H1 (cell line): ENCODE results near the gene PSD2. TPM values are rescaled to one million over a fixed set of nuclear protein-coding genes. Genes with fewer than 3 reads are reported as not detected.
A peak's percentile ranks its signal among the peaks of the same experiment; 100 is the strongest.

Experiments
- CTCF ChIA-PET: fragments of 300-600 bp; sonication (Branson Sonifier 250); formaldehyde crosslinking; loops from one replicate; lab custom pipeline; 2021; ENCODE audit not compliant: partially characterized antibody; lab: Charles Lee
- POLR2A ChIA-PET: fragments of 300-600 bp; sonication (Branson Sonifier 250); formaldehyde crosslinking; loops from one replicate; lab custom pipeline; 2021; ENCODE audit warnings: inconsistent platforms; ENCODE audit not compliant: partially characterized antibody; lab: Charles Lee
- DNase-seq, 2 experiments: peaks; one replicate each; pipeline versions ENCODE4 v3.0.0 to v3.0.0-alpha.2; 2010 to 2022; ENCODE audit warnings: low spot score in 2 of 2, low read depth in 1 of 2, mixed read lengths in 1 of 2
- FAIRE-seq: peaks from 2 replicates; lab custom pipeline; 2011; peaks lifted over from hg19 to GRCh38; lab: Jason Lieb, UNC
- H2AFZ ChIP-seq: 2 replicates; pipeline ENCODE4 v1.8.1; 2012; ENCODE audit warnings: low read length, inconsistent platforms
- H2AK5ac ChIP-seq: 2 replicates; pipeline ENCODE4 v1.6.1; 2013; ENCODE audit warnings: low read depth, low read length
- H2BK120ac ChIP-seq: replicated peaks from 2 replicates; pipeline ENCODE3; 2013; ENCODE audit warnings: low read depth, low read length, inconsistent platforms
- H2BK12ac ChIP-seq: 2 replicates; pipeline ENCODE4 v1.6.1; 2013; ENCODE audit warnings: low read depth, low read length
- H2BK15ac ChIP-seq: 2 replicates; pipeline ENCODE4 v1.6.1; 2013; ENCODE audit warnings: low read length
- H2BK20ac ChIP-seq: 2 replicates; pipeline ENCODE4 v1.6.1; 2013; ENCODE audit warnings: low read length
- H2BK5ac ChIP-seq: 2 replicates; pipeline ENCODE4 v1.6.1; 2013; ENCODE audit warnings: low read depth, low read length
- H3K14ac ChIP-seq: 2 replicates; pipeline ENCODE4 v1.6.1; 2013; ENCODE audit warnings: inconsistent platforms; ENCODE audit not compliant: insufficient read length
- H3K18ac ChIP-seq: 2 replicates; pipeline ENCODE4 v1.6.1; 2013; ENCODE audit warnings: low read length; ENCODE audit errors: extremely low read depth
- H3K23ac ChIP-seq: 2 replicates; pipeline ENCODE4 v1.6.1; 2013; ENCODE audit warnings: inconsistent platforms; ENCODE audit not compliant: insufficient read length
- H3K23me2 ChIP-seq: 2 replicates; pipeline ENCODE4 v1.6.1; 2013; ENCODE audit warnings: low read depth, low read length
- H3K27ac ChIP-seq: 2 replicates; pipeline ENCODE4 v1.6.1; 2011; ENCODE audit warnings: low read depth, low read length, inconsistent platforms
- H3K27me3 ChIP-seq, 4 experiments: replicated peaks in 1 of 4; 1 replicate in 1 of 4; 2 replicates in 3 of 4; pipeline versions ENCODE4 v1.6.1 to v1.8.1; 2011 to 2013; ENCODE audit warnings: low read length in 3 of 4, mild to moderate bottlenecking in 3 of 4, inconsistent platforms in 2 of 4, mixed read lengths in 2 of 4, moderate library complexity in 1 of 4; ENCODE audit not compliant: control insufficient read depth in 3 of 4, insufficient read depth in 3 of 4; ENCODE audit errors: extremely low read depth in 1 of 4
- H3K36me3 ChIP-seq, 4 experiments: 2 replicates each; pipeline versions ENCODE4 v1.6.1 to v1.8.1; 2011 to 2013; ENCODE audit warnings: mild to moderate bottlenecking in 4 of 4, low read length in 3 of 4, moderate library complexity in 2 of 4, control low read depth in 1 of 4, inconsistent platforms in 1 of 4; ENCODE audit not compliant: insufficient read depth in 4 of 4, control insufficient read depth in 2 of 4
- H3K4ac ChIP-seq: replicated peaks from 2 replicates; pipeline ENCODE3; 2013; ENCODE audit warnings: low read length, low read depth, mixed read lengths, inconsistent platforms; ENCODE audit not compliant: insufficient read length
- H3K4me1 ChIP-seq, 4 experiments: replicated peaks in 1 of 4; 1 replicate in 1 of 4; 2 replicates in 3 of 4; pipeline versions ENCODE4 v1.6.1 to v1.8.1; 2011 to 2013; ENCODE audit warnings: low read length in 3 of 4, inconsistent platforms in 2 of 4, mixed read lengths in 1 of 4; ENCODE audit not compliant: insufficient read depth in 4 of 4, control insufficient read depth in 3 of 4
- H3K4me2 ChIP-seq, 2 experiments: 2 replicates each; pipeline versions ENCODE4 v1.6.1 to v1.8.1; 2011 to 2013; ENCODE audit warnings: low read depth in 2 of 2, low read length in 2 of 2, control low read depth in 1 of 2, inconsistent platforms in 1 of 2, mild to moderate bottlenecking in 1 of 2; ENCODE audit not compliant: insufficient read depth in 1 of 2
- H3K4me3 ChIP-seq, 4 experiments: fragments of 200-600, 300-600 bp in 1 of 4; sonication (generic), shearing (Covaris generic), sonication (Bioruptor Twin) in 1 of 4; 2 replicates each; pipeline versions ENCODE4 v1.5.1 to v1.8.1; 2011 to 2016; ENCODE audit warnings: low read length in 4 of 4, low read depth in 3 of 4, control low read depth in 2 of 4, inconsistent platforms in 2 of 4, mild to moderate bottlenecking in 2 of 4, mixed read lengths in 1 of 4, moderate library complexity in 1 of 4; ENCODE audit not compliant: insufficient read depth in 2 of 4; ENCODE audit errors: extremely low read depth in 1 of 4
- H3K56ac ChIP-seq: replicated peaks from 2 replicates; pipeline ENCODE3; 2013; ENCODE audit warnings: low read depth, mild to moderate bottlenecking, mixed read lengths, low read length, inconsistent platforms; ENCODE audit not compliant: insufficient read length
- H3K79me1 ChIP-seq: 2 replicates; pipeline ENCODE4 v1.6.1; 2013; ENCODE audit warnings: low read depth, low read length, control low read depth
- H3K79me2 ChIP-seq, 2 experiments: 2 replicates each; pipeline versions ENCODE4 v1.6.1 to v1.8.1; 2012 to 2013; ENCODE audit warnings: low read length in 2 of 2, mild to moderate bottlenecking in 2 of 2, inconsistent platforms in 1 of 2; ENCODE audit not compliant: insufficient read depth in 2 of 2, control insufficient read depth in 1 of 2
- H3K9ac ChIP-seq, 4 experiments: replicated peaks in 1 of 4; 1 replicate in 1 of 4; 2 replicates in 3 of 4; pipeline versions ENCODE4 v1.6.1 to v1.8.1; 2011 to 2013; ENCODE audit warnings: low read depth in 3 of 4, low read length in 3 of 4, control low read depth in 2 of 4, mild to moderate bottlenecking in 2 of 4, moderate library complexity in 2 of 4, inconsistent platforms in 1 of 4; ENCODE audit errors: extremely low read depth in 1 of 4
- H3K9me3 ChIP-seq, 2 experiments: 2 replicates each; pipeline versions ENCODE4 v1.6.1 to v1.8.1; 2012 to 2013; ENCODE audit warnings: mild to moderate bottlenecking in 2 of 2, moderate library complexity in 2 of 2, control low read depth in 1 of 2, inconsistent platforms in 1 of 2, low read depth in 1 of 2, low read length in 1 of 2, mixed read lengths in 1 of 2; ENCODE audit not compliant: insufficient read depth in 2 of 2
- H4K20me1 ChIP-seq, 2 experiments: replicated peaks in 1 of 2; 2 replicates each; pipeline versions ENCODE3 to v1.8.1; 2011 to 2013; ENCODE audit warnings: inconsistent platforms in 2 of 2, low read length in 2 of 2, mild to moderate bottlenecking in 1 of 2; ENCODE audit not compliant: insufficient read depth in 2 of 2, control insufficient read depth in 1 of 2
- H4K5ac ChIP-seq: 2 replicates; pipeline ENCODE4 v1.6.1; 2013; ENCODE audit warnings: low read length, low read depth, mixed read lengths, inconsistent platforms; ENCODE audit not compliant: insufficient read length
- H4K8ac ChIP-seq: 2 replicates; pipeline ENCODE4 v1.8.0; 2013; ENCODE audit warnings: mild to moderate bottlenecking, moderate library complexity, low read length, inconsistent platforms; ENCODE audit not compliant: insufficient read depth; ENCODE audit errors: extremely low read depth
- H4K91ac ChIP-seq: replicated peaks from 2 replicates; pipeline ENCODE3; 2013; ENCODE audit warnings: low read length, mixed read lengths, inconsistent platforms; ENCODE audit not compliant: insufficient read length
- BACH1 ChIP-seq: IDR thresholded peaks from 2 replicates; pipeline ENCODE4 v1.6.1; 2012; ENCODE audit warnings: low read length, improper control_type of control experiment
- CEBPB ChIP-seq: IDR thresholded peaks from 2 replicates; pipeline ENCODE4 v1.6.1; 2012; ENCODE audit warnings: low read depth, low read length
- EP300 ChIP-seq, 2 experiments: IDR thresholded peaks; 1 replicate in 1 of 2; 2 replicates in 1 of 2; pipeline ENCODE4 v1.6.1; 2011 to 2012; ENCODE audit warnings: low read depth in 2 of 2, low read length in 2 of 2, mild to moderate bottlenecking in 2 of 2, borderline replicate concordance in 1 of 2, inconsistent platforms in 1 of 2, moderate library complexity in 1 of 2
- KDM1A ChIP-seq: fragments of 200-600, 300-600 bp; sonication (generic); IDR thresholded peaks from 2 replicates; pipeline ENCODE4 v1.7.1; 2016; ENCODE audit warnings: mild to moderate bottlenecking, low read length, borderline replicate concordance
- MAFK ChIP-seq: IDR thresholded peaks from 2 replicates; pipeline ENCODE4 v1.6.1; 2012; ENCODE audit warnings: low read depth, mild to moderate bottlenecking, improper control_type of control experiment, low read length
- SIN3A ChIP-seq, 2 experiments: IDR thresholded peaks in 1 of 2; conservative IDR thresholded peaks in 1 of 2; 2 replicates each; pipeline ENCODE4 v1.6.1; 2011 to 2012; ENCODE audit warnings: low read length in 2 of 2, improper control_type of control experiment in 1 of 2, low read depth in 1 of 2, mild to moderate bottlenecking in 1 of 2
- SP2 ChIP-seq: IDR thresholded peaks from 2 replicates; pipeline ENCODE4 v1.6.1; 2012; ENCODE audit warnings: mild to moderate bottlenecking, low read length, inconsistent platforms
- TEAD4 ChIP-seq: IDR thresholded peaks from 2 replicates; pipeline ENCODE4 v1.6.1; 2012; ENCODE audit warnings: low read depth, low read length, inconsistent platforms, mixed read lengths
- WGBS, 2 experiments: shearing (Covaris generic) in 1 of 2; methylation state at CpG; one replicate each; pipeline versions ENCODE4 v1.1.6 to v1.1.7; 2013 to 2015; ENCODE audit warnings: low lambda C conversion rate in 2 of 2, mixed read lengths in 2 of 2, inconsistent platforms in 1 of 2, low coverage in 1 of 2, missing lambda C conversion rate in 1 of 2; ENCODE audit not compliant: insufficient replicate concordance in 2 of 2, insufficient coverage in 1 of 2, insufficient read length in 1 of 2; ENCODE audit errors: extremely low coverage in 1 of 2, missing lambda C conversion rate in 1 of 2; 5-methylcytosine and 5-hydroxymethylcytosine counted together
- polyA plus RNA-seq, 7 experiments: library from polyadenylated mRNA; depleted of rRNA in 3 of 7; stranded (reverse) in 5 of 7; unstranded in 2 of 7; fragments of >200 nt in 5 of 7; fragments of 200-250 nt in 2 of 7; gene quantifications; 1 replicate in 5 of 7; 2 replicates in 1 of 7; 4 replicates in 1 of 7; pipeline versions ENCODE4 v1.2.1 to v1.2.3, GENCODE V29; 2011 to 2013; ENCODE audit warnings: missing spikeins in 2 of 7, mixed read lengths in 2 of 7
- total RNA-seq: library from RNA; stranded (reverse); fragmentation: NEBNext Ultra II Directional; extraction: Animal tissue kit (Norgen Biotek cat#: 25700); gene quantifications from 2 replicates; pipeline ENCODE4 v1.2.1, GENCODE V29; 2021

The PSD2 gene
- total and polyA plus RNA-seq, 2 of the 8 experiments (the other 6 are each of a cell fraction or from before 2014, with no cell fraction given): 0.06 to 0.14 TPM

GRCh38 chr5:139746691-139747582 lies 48.7 kb upstream of the PSD2 start:
- CTCF ChIA-PET: interaction anchor here (0.7 to 8.4 kb wide), 12 partner anchors 11 to 222 kb away, joined by 3 to 81 read pairs (median 6); no protein-coding TSS in a partner anchor
- FAIRE-seq: peak; percentile 13
- TF ChIP-seq BACH1 (no peak), TEAD4 (peak; percentile 1; the same call in 1 of the 2 replicates), MAFK (no peak), KDM1A (no peak), SIN3A (conservative IDR thresholded peaks at IDR 0.05 in 1 of 2, IDR thresholded peaks at IDR 0.05 in 1 of 2; ENCODE audit: low read depth in 1 of 2, low read length in 2 of 2) (peak in 1 of 2 experiments; percentile 15; a peak in 1 of 4 replicates), SP2 (no peak), CEBPB (no peak), EP300 (IDR thresholded peaks at IDR 0.05; ENCODE audit: borderline replicate concordance in 1 of 2, low read depth in 2 of 2, low read length in 2 of 2) (no peak)

More at GRCh38 chr5:139746691-139747582, 48.7 kb upstream of the PSD2 start:
- H3K9me3 ChIP-seq: no peaks in the 10 kb centered on the region
- peak overlapping the region in 2 of 4 experiments; percentile 31 to 41; a peak in 3 of 7 replicates for H3K9ac ChIP-seq
- H3K4ac ChIP-seq: peak overlapping the region; percentile 48
- H2AFZ ChIP-seq: no peak overlapping the region; the same call in 1 of the 2 replicates
- peaks cover 24 to 55% (median 47%) of the 10 kb centered on the region in 4 experiments for H3K27me3 ChIP-seq
- no peak overlapping the region for H4K5ac ChIP-seq
- no peaks in the 10 kb centered on the region for H3K79me2 ChIP-seq
- no peaks in the 10 kb centered on the region for H3K79me1 ChIP-seq
- peak overlapping the region; percentile 44 for H4K91ac ChIP-seq
- peak overlapping the region; percentile 80 for H3K18ac ChIP-seq
- no peak overlapping the region for H3K14ac ChIP-seq
- peak overlapping the region; percentile 61 for H2BK15ac ChIP-seq
- H3K23ac ChIP-seq: no peak overlapping the region
- peak overlapping the region; percentile 30 to 64 (median 56) for H3K4me3 ChIP-seq
- H2BK5ac ChIP-seq: peak overlapping the region; percentile 61; the same call in 1 of the 2 replicates
- no peak overlapping the region for H2AK5ac ChIP-seq
- POLR2A ChIA-PET: interaction anchor here (0.8 to 7.7 kb wide), 12 partner anchors 10 to 111 kb away, joined by 3 to 76 read pairs (median 6); partner anchors contain the start of gene CXXC5
- peaks cover 25% of the 10 kb centered on the region; the same call in 1 of the 2 replicates for H3K23me2 ChIP-seq
- 2% methylated on average over 22 of the region's 44 CpGs; no CpG with 5 or more reads in 1 of the 2 experiments for WGBS, 2 experiments
- H3K4me2 ChIP-seq: peak overlapping the region; percentile 96 to 97
- peak overlapping the region; percentile 57 for H4K8ac ChIP-seq
- no peak overlapping the region for H3K27ac ChIP-seq
- DNase-seq: peak in 1 of 2 experiments; percentile 75
- no peaks in the 10 kb centered on the region for H3K36me3 ChIP-seq
- peak overlapping the region; percentile 52 for H2BK120ac ChIP-seq
- H2BK12ac ChIP-seq: peak overlapping the region; percentile 94; the same call in 1 of the 2 replicates
- peak overlapping the region; percentile 6; the same call in 1 of the 2 replicates for H2BK20ac ChIP-seq
- H3K56ac ChIP-seq: peak overlapping the region; percentile 35
- peaks cover 3 to 44% (median 29%) of the 10 kb centered on the region in 4 experiments for H3K4me1 ChIP-seq
- peaks cover 0 to 3% of the 10 kb centered on the region in 2 experiments for H4K20me1 ChIP-seq
